GM10248 (cell line): ENCODE data around the gene C5orf58.
A peak's percentile ranks its signal among the peaks of the same experiment; 100 is the strongest.

ENCODE experiments used
- CTCF ChIA-PET: fragments of 300-600 bp; sonication (Branson Sonifier 250); formaldehyde crosslinking; extraction: SDS; loops from one replicate; lab custom pipeline; 2021; ENCODE audit warnings: antibody characterized with exemption; lab: Yijun Ruan, JAX
- POLR2A ChIA-PET: fragments of 350-650 bp; sonication (Branson Sonifier 250); formaldehyde crosslinking; extraction: SDS; loops from one replicate; lab custom pipeline; 2020; ENCODE audit warnings: antibody characterized with exemption; lab: Yijun Ruan, JAX
- DNase-seq: peaks from one replicate; pipeline ENCODE4 v3.0.0; 2012; ENCODE audit errors: extremely low spot score
- CTCF ChIP-seq: IDR thresholded peaks from 2 replicates; pipeline ENCODE4 v1.5.1; 2012; ENCODE audit warnings: mild to moderate bottlenecking, low read depth; ENCODE audit errors: extremely low read depth, missing control alignments, control extremely low read depth

Gene C5orf58

GRCh38 chr5:170232786-170233185 lies at the start of gene C5orf58:
Gene C5orf58, plus strand, starts transcription at chr5:170232985. Its CDS starts 1,992 bp downstream, at chr5:170234977.
- CTCF ChIA-PET: no interaction called here
- no peak for DNase-seq
- POLR2A ChIA-PET: no interaction called here
- TF ChIP-seq CTCF: no peak

- DNase-seq: peak; percentile 67
- POLR2A ChIA-PET: no interaction called here
- CTCF ChIA-PET: interaction anchor here (0.5 to 7.9 kb wide), 39 partner anchors 11 to 1197 kb away, joined by 3 to 100 read pairs (median 5); partner anchors contain the start of gene FOXI1
- TF ChIP-seq CTCF: peak; percentile 89
These were observed 48.7 kb upstream of the C5orf58 start for GRCh38 chr5:170183816-170184687.

- ChIA-PET POLR2A (no interaction called here), CTCF (interaction anchor here (1.0 to 7.9 kb wide), 30 partner anchors 10 to 1198 kb away, joined by 3 to 100 read pairs (median 6); no protein-coding TSS in a partner anchor)
- no peak for DNase-seq
- no peak for TF ChIP-seq CTCF
These were observed 48.0 kb upstream of the C5orf58 start for GRCh38 chr5:170184737-170185136.

GRCh38 chr5:170186156-170186555 lies 46.6 kb upstream of the C5orf58 start:
- ChIA-PET POLR2A (no interaction called here), CTCF (interaction anchor here (2.4 to 7.9 kb wide), 6 partner anchors 9 to 85 kb away, joined by 8 to 100 read pairs (median 26); no protein-coding TSS in a partner anchor)
- no peak for DNase-seq
- TF ChIP-seq CTCF: no peak

- no peak for DNase-seq
- no peak for TF ChIP-seq CTCF
- ChIA-PET CTCF (interaction anchor here (1.3 kb wide), 1 partner anchor 86 kb away, joined by 6 read pairs; no protein-coding TSS in a partner anchor), POLR2A (no interaction called here)
These were observed 45.9 kb upstream of the C5orf58 start for GRCh38 chr5:170186856-170187255.

GRCh38 chr5:170190436-170191134 lies 42.2 kb upstream of the C5orf58 start:
- DNase-seq: no peak
- no peak for TF ChIP-seq CTCF
- ChIA-PET CTCF (interaction anchor here (1.7 kb wide), 1 partner anchor 252 kb away, joined by 3 read pairs; no protein-coding TSS in a partner anchor), POLR2A (no interaction called here)
